Muscle of back (tissue), 11 donors: ENCODE results near the gene SLAMF7. TPM values are rescaled to one million over a fixed set of nuclear protein-coding genes. Genes with fewer than 3 reads are reported as not detected.
A peak's percentile ranks its signal among the peaks of the same experiment; 100 is the strongest.
"Not testable (repeated sequence)": the region's sequence is repeated elsewhere in the genome, so short reads cannot be mapped to it uniquely, and the experiment has no call there.

Experiments
- DNase-seq, 3 donors: peaks; one replicate each; pipeline versions ENCODE4 v3.0.0 to v3.0.0-alpha.2; 2013
- polyA plus RNA-seq, 10 donors: library from polyadenylated mRNA; unstranded; fragments of 120-200 nt; gene quantifications; one replicate each; pipeline ENCODE4 v1.2.1, GENCODE V29; 2013; ENCODE audit not compliant: insufficient read length in 10 of 10

The SLAMF7 gene
- polyA plus RNA-seq, 10 donors = 0.09 to 0.84 (median 0.38) TPM

GRCh38 chr1:160720356-160721085 is 18.5 kb upstream of the SLAMF7 start:
- DNase-seq = no peak

GRCh38 chr1:160721473-160721872 is 17.6 kb upstream of the SLAMF7 start:
- DNase-seq = no peak

DNA sequence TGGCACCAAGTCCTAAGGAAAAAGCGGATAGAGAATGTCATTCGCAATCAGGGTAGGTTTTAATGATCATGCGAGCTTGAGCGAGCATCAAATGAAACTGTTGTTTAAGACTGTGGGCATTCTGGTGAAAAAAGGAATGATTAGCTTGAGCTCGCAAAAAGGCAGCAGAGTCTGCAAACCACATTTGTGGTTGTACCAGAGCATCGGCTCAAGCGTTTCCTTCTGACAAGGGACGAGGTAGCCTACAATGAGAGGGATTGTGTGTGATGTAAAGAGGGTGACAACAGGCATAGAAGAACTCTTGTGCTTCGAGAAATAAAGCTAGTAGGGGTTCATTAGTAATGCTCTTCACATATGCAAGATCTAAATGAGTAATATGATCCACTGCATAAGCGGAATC is 16.3 kb upstream of the SLAMF7 start:
- DNase-seq = no peak

GRCh38 chr1:160723332-160723731 is 15.7 kb upstream of the SLAMF7 start:
- DNase-seq = no peak

GRCh38 chr1:160724465-160725242 is 14.4 kb upstream of the SLAMF7 start:
- DNase-seq = no peak

- DNase-seq = no peak
Measured at GRCh38 chr1:160726114-160726497, 12.9 kb upstream of the SLAMF7 start.

DNA sequence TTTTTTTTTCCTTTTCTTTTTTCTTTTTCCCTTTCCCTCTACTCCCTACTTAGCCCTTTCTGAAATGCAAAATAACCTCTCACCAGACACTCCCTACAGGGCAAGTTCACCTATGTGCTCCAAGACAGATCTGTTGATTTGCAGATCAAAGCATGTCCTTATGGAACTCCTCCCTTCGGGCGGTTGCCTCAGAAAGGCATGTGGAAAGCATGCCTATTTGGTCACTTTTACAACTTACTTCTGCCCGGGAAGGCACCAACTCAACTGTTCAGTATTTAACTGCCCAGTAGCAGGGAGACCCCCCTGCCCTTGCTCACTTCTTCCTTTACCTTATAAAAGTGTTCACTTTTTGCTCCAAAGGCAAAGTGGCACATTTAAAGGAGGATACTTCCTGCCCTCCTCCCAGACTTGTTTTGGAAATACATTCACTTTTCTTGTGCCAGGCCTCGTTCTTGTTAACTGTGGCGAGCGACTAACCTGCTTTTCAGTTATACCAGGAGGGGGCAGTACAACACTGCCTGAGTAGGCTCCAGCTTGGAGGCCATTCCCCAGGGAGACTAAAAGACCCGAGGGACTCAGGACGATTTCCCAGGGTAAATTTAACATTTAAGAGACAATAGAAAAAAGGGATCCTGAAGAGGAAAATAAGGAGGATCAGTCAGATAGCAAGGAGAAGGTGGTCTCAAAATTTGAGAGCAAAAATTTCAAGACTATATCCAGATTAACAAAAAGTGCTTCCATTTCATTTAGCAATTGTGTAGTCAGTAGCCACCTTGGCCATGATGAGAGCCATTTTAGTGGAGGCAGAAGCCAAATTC is 12.3 kb upstream of the SLAMF7 start:
- DNase-seq = peak; percentile 12 to 38 (median 22)

DNA sequence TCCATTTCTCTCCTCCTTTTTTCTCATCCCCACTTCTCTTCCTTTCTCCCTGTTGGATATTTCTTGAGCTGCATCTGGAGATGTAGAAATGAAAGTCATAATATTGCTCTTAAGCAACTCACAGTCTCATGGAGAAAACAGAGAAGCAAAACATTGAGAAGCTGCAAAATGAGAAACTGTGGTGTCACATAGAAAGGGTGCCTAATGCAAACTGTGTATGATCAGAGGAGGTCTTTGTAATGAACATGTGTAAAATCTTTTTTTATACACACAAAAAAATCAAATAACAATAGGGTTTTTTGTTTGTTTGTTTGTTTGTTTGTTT is 11.8 kb upstream of the SLAMF7 start:
- no peak for DNase-seq

DNA sequence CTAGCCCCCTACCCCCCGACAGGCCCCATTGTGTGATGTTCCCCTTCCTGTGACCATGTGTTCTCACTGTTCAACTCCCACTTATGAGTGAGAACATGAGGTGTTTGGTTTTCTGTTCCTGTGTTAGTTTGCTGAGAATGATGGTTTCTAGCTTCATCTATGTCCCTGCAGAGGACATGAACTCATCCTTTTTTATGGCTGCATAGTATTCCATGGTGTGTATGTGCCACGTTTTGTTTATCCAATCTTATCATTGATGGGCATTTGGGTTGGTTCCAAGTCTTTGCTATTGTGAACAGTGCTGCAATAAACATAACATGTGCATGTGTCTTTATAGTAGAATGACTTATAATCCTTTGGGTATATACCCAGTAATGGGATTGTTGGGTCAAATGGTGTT is 7.5 kb upstream of the SLAMF7 start:
- DNase-seq = not testable (repeated sequence)

GRCh38 chr1:160731990-160732389 is 7.1 kb upstream of the SLAMF7 start:
- no peak for DNase-seq

DNA sequence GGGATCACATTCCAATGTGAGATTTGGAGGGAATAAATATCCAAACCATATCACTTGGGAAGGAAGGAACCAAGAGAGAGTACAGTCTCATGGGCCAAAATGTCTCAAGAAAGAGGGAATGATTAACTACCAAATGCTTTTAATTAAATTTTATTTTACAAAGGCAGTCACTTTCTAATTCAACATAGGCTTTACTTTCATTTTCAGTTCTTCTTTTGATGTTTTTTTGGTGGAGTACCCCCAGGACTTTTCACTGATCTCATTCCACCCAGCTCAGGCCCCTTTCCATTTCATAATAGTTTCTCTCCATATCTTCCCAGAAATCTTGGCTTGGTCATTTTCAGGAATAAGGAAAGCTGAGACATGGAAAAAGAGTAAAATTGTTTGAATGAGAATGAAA is 5.1 kb upstream of the SLAMF7 start:
- DNase-seq = no peak

DNA sequence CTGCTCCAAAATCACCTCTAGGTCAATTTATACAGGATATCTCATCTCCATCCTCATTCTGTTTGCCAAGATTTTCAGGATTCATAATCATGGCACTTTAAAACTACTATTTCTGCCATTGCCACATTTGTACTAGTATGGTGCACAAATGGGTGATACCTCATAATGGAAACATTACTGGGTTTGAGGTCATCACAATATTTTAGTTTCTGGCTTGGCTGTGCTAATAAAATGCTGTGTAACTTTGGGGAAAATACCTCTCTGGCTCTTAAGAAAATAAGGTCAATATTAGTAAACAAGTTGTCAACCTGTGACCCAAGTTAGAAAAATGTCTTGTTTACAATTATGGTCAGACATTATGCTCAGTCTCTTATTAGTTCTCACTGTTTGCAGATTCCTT is 4.7 kb upstream of the SLAMF7 start:
- DNase-seq = no peak

- DNase-seq = no peak
Measured at GRCh38 chr1:160738271-160738670, 776 bp upstream of the SLAMF7 start.

GRCh38 chr1:160740133-160740688 is 1.2 kb downstream of the SLAMF7 start:
- no peak for DNase-seq

DNA sequence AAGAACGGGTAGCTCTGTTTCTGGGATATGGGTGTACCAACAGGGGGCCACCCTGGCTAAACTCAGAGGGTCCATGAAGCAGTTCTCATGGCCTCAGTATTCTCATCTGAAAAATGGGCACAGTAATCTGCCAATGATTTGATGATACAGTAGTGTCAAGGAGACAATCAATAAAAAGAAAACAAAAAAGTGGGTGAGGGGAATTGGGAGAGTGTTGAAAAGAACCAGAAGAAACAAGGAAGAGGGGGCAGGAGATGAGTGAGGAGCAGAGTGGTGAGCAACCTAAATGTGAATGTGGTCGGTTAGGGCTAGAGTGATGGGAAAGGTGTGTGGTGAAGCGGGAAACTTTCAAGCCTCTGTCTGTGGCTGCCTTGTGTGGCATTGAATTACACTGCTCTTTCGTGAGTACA is 2.0 kb downstream of the SLAMF7 start:
- no peak for DNase-seq

GRCh38 chr1:160741612-160742348 is 2.7 kb downstream of the SLAMF7 start:
- DNase-seq = no peak

DNA sequence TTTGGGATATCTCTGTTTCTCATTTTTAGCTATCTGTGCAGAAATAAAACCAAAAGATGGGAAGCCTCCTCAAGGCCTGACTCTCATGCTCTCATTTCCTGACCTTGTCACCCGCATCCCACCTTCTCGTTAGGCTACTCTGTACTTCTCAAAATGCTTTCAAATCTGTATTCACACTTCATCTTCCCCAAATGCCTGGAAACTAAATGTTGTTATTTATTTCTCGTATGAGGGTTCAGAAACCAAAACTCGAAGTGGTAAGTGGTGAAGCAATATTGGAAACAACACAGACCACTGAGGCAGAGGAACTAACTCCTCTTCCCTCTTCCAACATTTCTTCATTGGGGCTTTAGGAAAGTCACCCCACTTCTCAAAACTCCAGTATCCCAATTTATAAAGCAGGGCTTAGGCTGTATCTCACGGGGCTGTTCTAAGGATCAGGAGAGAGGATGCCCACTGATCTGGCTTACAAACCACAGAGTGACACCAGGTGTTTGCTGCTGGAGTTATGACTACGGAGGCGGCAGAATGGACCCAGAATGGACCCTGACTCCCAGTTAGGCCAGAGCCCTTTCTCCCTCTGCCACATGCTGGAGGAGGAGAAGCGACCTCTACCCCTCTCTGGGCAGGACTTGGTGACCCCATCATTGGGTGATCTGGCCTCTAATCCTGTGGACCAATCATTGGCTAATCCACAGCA is 3.5 kb downstream of the SLAMF7 start:
- DNase-seq = no peak

DNA sequence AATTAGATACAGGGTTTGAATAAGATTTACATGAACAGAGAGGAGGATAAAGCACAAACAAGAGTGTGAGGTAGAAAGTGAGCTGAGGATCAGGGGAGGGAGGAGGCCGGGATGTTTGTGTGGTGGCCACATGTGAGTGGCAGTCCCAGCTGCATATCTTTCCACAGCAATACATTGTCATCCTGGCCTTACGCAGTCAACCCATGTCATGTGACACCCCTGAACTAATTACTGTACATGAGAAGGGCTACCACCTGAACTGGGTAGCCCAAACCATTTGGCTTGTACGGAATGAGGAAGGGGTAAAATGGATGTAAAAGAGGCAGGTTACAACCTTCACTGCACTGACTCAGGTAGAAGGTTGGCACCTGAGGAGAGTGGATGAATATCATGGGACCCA is 4.2 kb downstream of the SLAMF7 start:
- no peak for DNase-seq

GRCh38 chr1:160744199-160744851 is 5.3 kb downstream of the SLAMF7 start:
- DNase-seq = no peak

GRCh38 chr1:160744852-160745520 is 5.9 kb downstream of the SLAMF7 start:
- no peak for DNase-seq
